HG03457 (cell line): ENCODE measurements around the gene TMEM123.
"Not testable (repeated sequence)": the region's sequence is repeated elsewhere in the genome, so short reads cannot be mapped to it uniquely, and the experiment has no call there.

ENCODE experiments used
- ATAC-seq: cut with Tn5 transposase; IDR thresholded peaks from one replicate; pipeline ENCODE4 v1.9.1; 2021; ENCODE audit warnings: moderate number of reproducible peaks; ENCODE audit not compliant: unreplicated experiment

Gene TMEM123

DNA sequence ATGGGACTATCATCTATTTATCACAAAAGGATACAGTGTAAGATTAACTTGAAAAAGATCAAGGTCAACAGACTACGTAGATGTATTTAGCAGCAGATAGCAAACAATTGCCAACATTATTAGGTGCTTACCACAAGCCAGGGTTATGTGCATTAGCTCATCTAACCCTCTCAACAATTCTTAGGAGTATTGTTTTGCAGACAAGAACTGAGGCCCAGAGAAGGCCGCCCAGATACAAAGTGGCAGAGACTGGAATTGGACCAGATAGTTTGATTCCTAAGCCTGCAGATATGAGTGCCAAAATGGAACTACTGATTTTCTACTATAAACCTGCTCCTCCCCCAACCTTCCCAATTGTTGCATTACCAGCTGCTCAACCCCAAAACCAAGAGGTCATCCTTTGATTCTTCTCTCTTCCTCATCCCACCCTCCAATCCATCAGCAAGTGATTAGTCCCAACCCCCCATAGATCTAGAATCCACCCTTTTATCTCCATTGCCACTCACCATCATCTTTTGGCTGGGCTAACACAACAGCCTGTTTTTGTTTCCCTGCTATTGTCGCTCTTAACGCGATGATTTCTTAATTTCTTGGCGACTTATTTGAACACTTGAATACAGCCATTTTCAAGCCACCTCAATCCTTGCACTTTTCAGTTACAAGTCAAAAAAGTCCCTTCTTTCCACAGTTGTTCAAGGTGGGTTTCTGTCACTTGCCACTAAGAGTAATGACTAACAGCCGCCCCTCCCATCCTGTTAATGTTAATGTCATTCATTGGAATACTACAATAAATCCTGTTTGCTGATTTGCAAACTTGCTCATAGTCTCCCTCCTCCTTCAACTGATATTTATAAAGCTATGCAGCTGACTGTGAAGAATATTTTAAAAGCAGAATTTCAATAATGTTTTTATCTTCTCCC, 2.7 kb downstream of the TMEM123 start:
- ATAC-seq = no peak

DNA sequence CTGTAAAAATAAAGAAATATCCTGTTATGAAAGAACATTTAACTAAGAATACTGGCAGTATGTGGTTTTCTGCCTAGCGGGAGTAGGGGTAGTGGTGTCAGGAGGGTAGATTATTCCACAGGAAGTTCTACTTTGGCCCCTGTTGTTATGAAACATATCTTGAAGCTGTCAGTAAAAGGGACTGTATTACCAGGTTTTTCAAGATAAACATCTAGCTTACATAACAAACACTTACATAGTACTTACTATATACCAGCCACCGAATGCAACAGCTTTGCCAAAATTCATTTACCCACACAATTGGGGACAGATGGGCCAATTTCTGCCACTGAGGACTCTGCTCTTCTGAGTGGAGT, 3.7 kb downstream of the TMEM123 start:
- no peak for ATAC-seq

DNA sequence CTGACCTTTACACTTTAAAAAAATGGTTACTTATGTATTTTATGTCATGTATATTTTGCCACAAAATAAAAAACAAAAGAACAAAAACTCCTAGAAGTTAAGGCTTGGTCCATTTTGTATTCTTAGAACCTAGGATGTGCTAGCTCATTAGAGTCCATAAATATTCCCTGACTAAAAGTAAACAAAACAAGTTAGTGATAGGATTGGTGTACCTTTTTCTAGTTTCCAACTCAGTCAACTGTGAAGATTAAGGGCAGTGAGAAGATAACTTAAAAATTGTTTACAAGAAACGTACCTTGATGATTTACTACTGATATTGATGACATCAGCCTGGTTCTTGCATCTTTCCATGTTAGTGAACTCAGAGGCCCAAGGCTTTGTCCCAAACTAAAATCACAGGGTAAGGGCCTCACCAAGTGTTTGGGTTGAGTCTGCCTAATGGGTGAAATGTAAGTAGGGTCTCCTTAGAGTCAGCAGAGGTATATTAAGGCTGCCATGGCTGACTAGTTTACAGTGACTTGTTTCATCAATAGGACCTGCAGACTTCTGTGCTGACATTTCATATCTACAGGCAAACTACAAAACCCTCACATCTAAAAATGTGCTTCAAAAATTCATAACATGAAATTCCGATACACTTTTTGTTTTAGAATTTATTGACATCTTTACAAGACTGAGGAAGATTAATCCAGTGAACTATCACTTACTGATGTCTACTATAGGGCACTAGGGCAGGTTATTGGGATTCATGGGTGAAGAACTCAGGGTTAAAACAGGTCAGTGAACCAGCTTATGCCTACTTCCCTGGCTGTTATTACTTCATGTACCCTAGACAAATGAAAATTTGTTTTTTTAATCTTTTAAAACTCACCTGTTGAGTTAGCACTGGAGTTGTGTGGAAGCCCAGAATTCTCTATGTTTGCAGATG, 4.4 kb downstream of the TMEM123 start:
- ATAC-seq = no peak

DNA sequence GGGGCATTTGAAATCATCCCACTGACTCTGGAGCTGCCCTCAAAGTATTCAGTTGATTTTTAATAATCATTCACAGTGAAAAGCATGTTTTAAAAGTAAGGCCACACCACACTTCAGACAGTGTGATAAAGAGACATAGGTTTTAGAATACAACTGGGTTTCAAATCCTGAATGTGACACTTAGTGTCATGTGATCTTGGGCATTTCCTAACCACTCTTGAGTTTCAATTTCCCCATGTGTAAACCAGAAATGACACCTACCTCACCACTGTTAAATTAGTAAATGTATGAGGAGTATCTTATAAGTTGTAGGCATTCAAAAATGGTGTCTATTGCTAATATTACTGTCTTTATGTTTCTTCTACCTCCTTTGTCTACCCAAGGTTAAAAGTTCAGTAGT, 5.4 kb downstream of the TMEM123 start:
- ATAC-seq = no peak

DNA sequence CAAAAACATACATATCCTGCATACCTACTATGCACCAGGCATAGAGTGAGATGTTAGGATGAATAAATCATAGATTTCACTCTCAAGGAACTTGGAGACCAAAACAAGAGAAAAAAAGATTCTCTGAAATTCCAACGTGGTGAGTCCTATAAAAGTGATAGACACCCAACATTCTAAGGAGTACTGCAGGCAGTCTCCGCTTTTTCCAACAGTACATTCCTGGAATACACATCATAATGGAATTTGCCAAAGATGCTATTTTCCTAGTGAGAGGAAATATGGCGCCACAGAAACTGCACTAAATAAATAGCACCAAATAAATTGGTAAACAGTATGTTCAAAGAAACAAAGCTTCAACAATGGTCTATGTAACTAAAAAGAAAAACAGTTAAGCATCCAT, 6.0 kb downstream of the TMEM123 start:
- no peak for ATAC-seq

DNA sequence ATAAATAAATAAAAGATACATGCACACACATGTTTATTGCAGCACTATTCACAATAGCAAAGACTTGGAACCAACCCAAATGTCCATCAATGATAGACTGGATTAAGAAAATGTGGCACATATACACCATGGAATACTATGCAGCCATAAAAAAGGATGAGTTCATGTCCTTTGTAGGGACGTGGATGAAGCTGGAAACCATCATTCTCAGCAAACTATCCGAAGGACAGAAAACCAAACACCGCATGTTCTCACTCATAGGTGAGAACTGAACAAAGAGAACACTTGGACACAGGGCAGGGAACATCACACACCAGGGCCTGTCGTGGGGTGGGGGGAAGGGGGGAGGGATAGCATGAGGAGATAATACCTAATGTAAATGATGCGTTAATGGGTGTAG, 7.9 kb downstream of the TMEM123 start:
- not testable (repeated sequence) for ATAC-seq

DNA sequence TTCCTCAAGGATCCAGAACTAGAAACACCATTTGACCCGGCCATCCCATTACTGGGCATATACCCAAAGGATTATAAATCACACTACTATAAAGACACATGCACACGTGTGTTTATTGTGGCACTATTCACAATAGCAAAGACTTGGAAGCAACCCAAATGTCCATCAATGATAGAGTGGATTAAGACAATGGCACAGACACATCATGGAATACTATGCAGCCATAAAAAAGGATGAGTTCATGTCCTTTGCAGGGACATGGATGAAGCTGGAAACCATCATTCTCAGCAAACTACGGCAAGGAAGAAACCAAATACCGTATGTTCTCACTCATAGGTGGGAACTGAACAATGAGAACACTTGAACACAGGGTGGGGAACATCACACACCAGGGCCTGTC, 8.4 kb downstream of the TMEM123 start:
- ATAC-seq = not testable (repeated sequence)

DNA sequence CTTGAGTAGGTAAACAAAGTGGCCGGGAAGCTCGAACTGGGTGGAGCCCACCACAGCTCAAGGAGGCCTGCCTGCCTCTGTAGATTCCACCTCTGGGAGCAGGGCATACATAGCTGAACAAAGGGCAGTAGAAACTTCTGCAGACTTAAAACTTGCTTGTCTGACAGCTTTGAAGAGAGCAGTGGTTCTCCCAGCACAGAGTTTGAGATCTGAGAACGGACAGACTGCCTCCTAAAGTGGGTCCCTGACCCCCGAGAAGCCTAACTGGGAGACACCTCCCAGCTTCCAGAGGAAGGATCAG, 13.6 kb downstream of the TMEM123 start:
- ATAC-seq = not testable (repeated sequence)

DNA sequence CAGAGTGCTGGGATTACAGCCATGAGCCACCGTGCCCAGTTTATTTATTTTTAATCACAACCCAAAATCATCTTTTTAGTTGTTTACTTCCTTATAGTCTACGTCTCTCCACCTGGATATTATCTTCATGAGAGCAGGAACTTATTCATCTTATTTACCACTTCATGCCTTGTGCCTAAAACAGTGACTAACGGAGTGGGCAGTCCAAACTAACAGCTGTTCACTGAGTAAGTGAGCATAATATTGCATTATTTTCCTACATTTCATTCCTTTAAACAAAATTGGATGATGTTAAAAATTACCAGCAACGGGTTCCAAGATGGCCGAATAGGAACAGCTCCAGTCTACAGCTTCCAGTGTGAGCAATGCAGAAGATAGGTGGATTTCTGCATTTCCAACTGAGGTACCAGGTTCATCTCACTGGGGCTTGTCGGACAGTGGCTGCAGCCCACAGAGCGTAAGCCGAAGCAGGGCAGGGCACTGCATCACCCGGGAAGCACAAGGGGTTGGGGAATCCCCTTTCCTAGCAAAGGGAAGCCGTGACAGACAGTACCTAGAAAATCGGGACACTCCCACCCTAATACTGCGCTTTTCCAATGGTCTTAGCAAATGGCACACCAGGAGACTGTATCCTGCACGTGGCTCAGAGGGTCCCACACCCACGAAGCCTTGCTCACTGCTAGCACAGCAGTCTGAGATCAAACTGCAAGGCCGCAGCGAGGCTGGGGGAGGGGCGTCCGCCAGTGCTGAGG, 14.1 kb downstream of the TMEM123 start:
- no peak for ATAC-seq

DNA sequence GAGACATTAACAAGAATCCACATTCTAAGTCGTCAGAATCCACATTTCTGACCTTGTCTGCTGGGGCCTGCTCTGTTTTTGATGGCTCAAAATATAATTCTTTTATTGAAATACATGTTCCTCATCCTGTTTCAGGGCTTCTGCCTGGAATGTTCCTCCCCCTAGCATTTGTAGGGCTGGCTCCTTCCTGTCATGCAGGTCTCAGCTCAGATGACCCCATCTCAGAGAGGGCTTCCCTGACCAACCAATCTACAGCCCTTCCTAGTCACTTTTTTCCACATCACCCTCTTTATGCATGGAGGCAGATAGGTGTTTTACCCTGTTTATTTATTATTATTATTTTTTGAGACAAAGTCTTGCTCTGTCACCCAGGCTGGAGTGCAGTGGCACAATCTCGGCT, 14.8 kb downstream of the TMEM123 start:
- ATAC-seq = no peak

DNA sequence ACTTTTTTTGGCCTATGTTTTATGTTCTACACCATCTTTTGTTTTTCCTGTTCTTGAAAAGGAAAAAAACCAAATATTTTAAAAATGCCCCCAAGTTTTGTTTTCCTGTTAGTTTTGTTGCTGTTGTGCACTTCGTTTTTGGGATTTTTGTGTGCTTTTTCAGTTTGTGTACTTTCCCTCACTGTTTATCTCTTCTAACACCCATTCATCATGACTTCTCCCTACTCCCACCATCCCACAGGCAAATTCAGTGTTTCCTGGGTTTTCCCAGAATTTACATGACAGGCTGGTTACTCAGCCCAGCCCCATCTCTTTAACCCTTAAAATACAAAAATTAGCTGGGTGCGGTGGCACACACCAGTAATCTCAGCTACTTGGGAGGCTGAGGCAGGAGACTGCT, 15.6 kb downstream of the TMEM123 start:
- no peak for ATAC-seq

DNA sequence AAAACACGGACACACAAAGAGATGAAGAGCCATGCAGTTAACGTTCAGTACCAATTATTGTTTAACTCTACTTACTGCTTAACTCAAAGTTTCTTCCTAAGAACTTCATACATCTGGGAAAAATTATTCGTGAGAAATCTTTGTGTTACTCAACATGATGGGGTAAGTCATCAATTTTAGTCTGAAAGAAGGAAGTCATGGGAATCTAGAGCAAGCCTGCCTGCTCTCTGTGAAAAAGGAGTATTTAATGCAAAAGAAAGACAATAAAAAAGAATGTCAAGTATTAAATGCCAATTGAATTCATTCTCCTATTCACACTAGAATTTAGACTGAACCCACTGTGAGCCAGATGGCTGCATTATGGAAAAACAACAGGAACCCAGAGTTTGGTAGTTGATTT, 16.0 kb downstream of the TMEM123 start:
- no peak for ATAC-seq

DNA sequence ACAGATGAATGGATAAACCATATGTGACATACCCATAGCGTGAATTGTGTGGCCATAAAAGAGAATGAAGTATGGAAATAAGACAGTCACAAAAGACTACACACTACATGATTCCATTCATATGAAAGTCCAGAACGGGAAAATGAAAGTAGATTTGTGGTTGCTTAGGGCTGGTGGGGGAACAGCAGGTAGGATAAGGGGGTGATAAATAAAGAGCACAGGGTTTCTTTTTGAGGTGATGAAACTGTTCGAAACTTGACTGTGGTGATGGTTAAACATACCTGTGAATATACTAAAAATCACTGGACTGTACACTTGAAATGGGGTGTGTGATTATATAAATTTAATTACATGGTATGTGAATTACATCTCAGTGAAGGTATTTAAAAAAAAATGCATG, 16.9 kb downstream of the TMEM123 start:
- ATAC-seq = no peak

DNA sequence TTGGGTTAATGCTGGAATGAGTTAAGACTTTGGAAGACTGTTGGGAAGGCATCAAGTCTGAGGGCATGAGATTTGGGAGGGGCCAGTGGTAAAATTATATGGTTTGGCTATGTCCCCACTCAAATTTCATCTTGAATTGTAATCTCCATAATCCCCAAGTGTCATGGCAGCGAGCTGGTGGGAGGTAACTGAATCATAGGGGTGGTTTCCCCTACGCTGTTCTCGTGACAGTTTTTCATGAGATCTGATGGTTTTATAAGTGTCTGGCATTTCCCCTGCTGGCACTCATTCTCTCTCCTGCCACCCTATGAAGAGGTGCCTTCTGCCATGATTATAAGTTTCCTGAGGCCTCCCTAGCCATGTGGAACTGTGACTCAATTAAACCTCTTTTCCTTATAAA, 19.0 kb downstream of the TMEM123 start:
- ATAC-seq = not testable (repeated sequence)

DNA sequence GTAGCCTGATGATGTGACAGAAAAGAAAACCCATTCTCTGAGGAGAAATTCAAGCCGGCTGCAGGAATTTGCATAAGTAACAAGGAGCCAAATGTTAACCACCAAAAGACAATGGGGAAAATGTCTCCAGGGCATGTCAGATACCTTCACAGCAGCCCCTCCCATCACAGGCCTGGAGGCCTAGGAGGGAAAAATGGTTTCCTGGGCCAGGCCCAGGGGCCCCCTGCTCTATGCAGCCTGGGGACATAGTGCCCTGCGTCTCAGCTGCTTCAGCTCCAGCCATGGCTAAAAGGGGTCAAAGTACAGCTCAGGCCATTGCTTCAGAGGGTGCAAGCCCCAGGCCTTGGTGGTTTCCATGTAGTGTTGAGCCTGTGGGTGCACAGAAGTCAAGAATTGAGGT, 20.0 kb downstream of the TMEM123 start:
- ATAC-seq = not testable (repeated sequence)

DNA sequence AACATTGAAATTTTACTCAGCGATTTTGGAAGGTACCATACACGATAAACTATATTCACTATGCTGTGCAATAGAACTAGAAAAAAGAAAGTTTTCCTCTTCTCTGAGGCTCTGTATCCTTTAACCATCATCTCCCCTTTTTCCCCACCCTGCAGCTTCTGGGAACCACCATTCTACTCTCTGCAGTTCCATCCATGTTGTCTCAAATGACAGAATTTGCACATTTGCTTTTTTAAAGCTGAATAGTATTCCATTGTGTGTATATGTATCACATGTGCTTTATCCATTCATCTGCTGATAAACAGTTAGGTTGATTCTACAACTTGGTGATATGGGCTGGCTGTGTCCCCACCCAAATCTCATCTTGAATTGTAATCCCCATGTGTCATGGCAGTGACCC, 21.2 kb downstream of the TMEM123 start:
- no peak for ATAC-seq

DNA sequence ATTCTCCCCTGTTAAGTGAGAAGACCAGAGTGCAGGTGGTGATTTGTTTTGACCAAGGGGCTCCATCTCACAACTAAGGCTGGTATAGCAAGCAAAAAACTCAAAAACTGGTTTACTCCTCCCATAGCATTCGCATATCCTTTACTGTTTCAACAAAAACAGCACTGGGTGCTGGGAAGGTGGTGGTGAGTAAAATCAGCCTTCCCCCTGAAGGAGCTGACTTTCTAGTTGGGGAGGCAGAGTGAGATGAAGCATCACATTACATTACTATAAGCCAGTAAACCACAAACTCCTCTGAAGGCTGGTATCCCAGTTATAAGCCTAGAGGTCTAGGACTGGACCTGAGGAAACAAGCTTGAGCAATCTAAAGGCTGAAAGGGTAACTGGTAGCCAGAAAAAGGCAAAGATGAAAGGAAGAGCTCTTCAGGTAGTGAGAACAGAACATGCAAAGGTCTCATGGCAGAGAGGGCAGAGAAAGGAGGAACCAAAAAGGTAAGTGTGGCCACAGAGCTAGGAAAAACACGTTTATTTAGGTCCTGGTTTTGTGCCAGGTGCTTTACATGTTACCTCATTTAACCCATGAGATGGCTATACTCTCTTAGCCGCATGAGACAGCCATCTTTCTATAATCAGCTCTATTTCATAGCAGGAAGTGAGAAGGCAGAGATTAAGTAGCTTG, 22.3 kb downstream of the TMEM123 start:
- peak; percentile 92 for ATAC-seq

DNA sequence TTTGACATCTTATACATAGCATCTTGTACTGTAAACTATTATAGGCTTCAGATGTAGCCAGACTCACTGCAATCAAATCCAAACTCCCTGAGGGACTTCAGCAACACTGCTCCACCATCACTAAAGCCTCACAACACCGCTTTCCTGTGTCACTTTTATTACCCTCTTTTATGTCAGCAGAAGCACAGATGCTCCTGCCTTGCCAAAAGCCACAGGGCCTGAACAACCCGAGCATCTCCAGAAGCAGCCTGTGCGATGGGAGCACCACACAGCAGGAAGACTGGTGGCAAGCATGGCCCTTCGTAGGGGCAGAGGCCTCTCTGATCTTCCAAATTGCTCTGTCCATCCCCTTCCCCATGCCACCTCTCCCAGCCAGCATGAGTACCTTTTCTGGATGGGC, 22.9 kb downstream of the TMEM123 start:
- no peak for ATAC-seq

DNA sequence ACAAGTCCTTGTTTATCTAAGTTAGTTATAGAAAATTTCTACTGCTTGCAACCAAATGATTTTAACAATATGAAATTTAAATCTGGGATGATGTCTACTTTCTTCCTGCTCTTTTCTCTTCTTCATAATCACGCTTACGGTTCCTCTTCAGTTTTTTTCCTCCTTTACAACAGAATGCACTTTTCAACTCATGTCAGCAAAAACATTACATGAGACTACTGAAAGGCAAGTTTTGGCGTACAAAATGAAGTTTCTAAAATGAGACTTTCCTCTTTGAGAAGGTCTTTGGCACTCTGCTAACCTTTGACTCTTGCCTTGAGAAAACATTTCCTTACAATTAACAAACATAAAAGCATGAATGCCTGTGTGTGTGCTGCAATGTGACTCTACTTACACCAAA, 23.3 kb downstream of the TMEM123 start:
- ATAC-seq = no peak

DNA sequence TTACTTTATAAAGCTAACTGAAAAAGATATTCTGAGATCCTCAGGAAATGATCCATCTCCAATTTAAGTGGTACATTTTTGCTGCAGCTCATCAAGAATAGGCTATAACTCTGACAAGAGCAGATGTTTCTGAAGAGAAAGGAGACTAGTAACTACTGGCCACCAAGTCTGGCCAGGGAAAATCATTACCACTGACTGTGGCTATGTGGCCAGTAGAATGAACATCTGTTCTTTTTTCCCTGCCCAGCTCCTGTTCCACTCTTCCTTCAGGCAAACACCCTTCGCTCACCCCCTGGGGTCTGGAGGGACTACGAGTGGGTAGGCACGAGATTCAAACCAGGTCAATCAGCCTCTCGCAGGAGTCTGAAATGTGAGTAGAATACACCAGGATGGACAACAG, 23.9 kb downstream of the TMEM123 start:
- ATAC-seq = no peak

DNA sequence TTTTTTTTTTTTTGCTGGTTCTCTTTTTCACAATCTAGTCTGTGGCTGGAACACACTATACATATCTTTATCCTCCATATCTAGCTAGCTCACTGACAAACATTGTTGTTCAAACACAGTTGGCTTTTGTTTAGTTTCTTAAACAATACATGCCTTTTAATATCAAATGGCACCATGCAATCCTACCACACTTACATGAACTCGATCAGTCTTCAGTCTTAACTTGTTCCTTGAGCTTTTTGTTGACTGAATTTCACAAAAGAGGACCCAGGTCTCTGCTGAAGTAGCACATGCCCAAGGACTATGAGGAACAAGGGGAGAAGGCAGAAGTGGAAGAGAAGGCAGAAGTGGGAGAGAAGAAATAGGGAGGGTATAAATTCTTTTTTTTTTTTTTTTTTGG, 25.5 kb downstream of the TMEM123 start:
- ATAC-seq = no peak
